ENCODE results near the gene NKAPD1.

DNA sequence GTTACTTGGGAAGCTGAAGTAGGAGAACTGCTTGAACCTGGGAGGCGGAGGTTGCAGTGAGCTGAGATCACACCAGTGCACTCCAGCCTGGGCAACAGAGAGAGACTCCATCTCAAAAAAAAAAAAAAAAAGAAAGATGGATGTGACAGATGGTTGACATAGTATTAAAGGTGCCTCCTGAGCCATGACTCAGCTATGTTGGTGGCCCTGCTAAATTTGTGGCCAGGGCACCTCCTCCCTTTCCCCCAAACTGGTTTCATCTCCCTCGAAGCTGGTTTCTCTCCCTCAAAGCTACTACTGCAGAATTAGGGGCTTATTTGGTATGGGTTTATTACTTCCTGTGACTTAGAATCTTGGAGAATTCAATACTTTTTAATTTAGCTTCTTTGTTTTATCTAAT lies 44.1 kb downstream of the NKAPD1 start:
- TF ChIP-seq POLR2AphosphoS5 (IDR thresholded peaks at IDR 0.05; ENCODE audit: insufficient read depth in 1 of 2, low read depth in 1 of 2): no peak
- TF ChIP-seq POLR2A (IDR thresholded peaks at IDR 0.05): no peak

Measured in vagina (tissue), 2 donors.